Measurements from ENCODE around the gene WASF3. TPM values are rescaled to one million over a fixed set of nuclear protein-coding genes. Genes with fewer than 3 reads are reported as not detected.
"Not testable (repeated sequence)": the region's sequence is repeated elsewhere in the genome, so short reads cannot be mapped to it uniquely, and the experiment has no call there.

The WASF3 gene
- total RNA-seq, 2 donors from 2014 or later: 11.8 to 14.4 TPM

- peaks cover 0 to 10% of the 10 kb centered on the region in 2 donors for H3K9me3 ChIP-seq
- H3K36me3 ChIP-seq: no peaks in the 10 kb centered on the region
- H3K27ac ChIP-seq: no peak overlapping the region
- no peaks in the 10 kb centered on the region for H3K4me1 ChIP-seq
- TF ChIP-seq CTCF (IDR thresholded peaks at IDR 0.05): no peak
- DNase-seq (ENCODE audit: low spot score): no peak
- H3K4me3 ChIP-seq: no peak overlapping the region
- no peaks in the 10 kb centered on the region for H3K27me3 ChIP-seq
Observed at GRCh38 chr13:26629260-26629825, 71.9 kb downstream of the WASF3 start.

GRCh38 chr13:26635634-26636033 is 78.2 kb downstream of the WASF3 start:
- H3K27ac ChIP-seq; H3K27me3 ChIP-seq; H3K4me1 ChIP-seq; H3K9me3 ChIP-seq; DNase-seq (ENCODE audit: low spot score); H3K36me3 ChIP-seq; H3K4me3 ChIP-seq: not testable (repeated sequence)

- H3K27me3 ChIP-seq; H3K36me3 ChIP-seq; H3K4me1 ChIP-seq; H3K27ac ChIP-seq; DNase-seq (ENCODE audit: low spot score); H3K9me3 ChIP-seq; H3K4me3 ChIP-seq: not testable (repeated sequence)
Observed at GRCh38 chr13:26636073-26636472, 78.6 kb downstream of the WASF3 start.

- no peak for TF ChIP-seq CTCF (IDR thresholded peaks at IDR 0.05)
- no peak overlapping the region for H3K4me3 ChIP-seq
- no peak for DNase-seq (ENCODE audit: low spot score)
- no peaks in the 10 kb centered on the region for H3K4me1 ChIP-seq
- no peak overlapping the region for H3K27ac ChIP-seq
- no peaks in the 10 kb centered on the region for H3K36me3 ChIP-seq
- H3K9me3 ChIP-seq: peaks cover 0 to 9% of the 10 kb centered on the region in 2 donors
- no peaks in the 10 kb centered on the region for H3K27me3 ChIP-seq
Observed at GRCh38 chr13:26646603-26647002, 89.1 kb downstream of the WASF3 start.

- Histone ChIP-seq H3K27me3 (no peaks in the 10 kb centered on the region), H3K4me3 (no peak overlapping the region), H3K4me1 (no peaks in the 10 kb centered on the region), H3K27ac (no peak overlapping the region), H3K36me3 (no peaks in the 10 kb centered on the region), H3K9me3 (peaks cover 0 to 9% of the 10 kb centered on the region in 2 donors)
- DNase-seq (ENCODE audit: low spot score): no peak
- no peak for TF ChIP-seq CTCF (IDR thresholded peaks at IDR 0.05)
Observed at GRCh38 chr13:26651234-26651633, 93.8 kb downstream of the WASF3 start.

GRCh38 chr13:26653310-26653709 is 95.8 kb downstream of the WASF3 start:
- no peaks in the 10 kb centered on the region for H3K27me3 ChIP-seq
- no peak for DNase-seq (ENCODE audit: low spot score)
- H3K36me3 ChIP-seq: no peaks in the 10 kb centered on the region
- H3K27ac ChIP-seq: no peak overlapping the region
- H3K4me3 ChIP-seq: no peak overlapping the region
- TF ChIP-seq CTCF (IDR thresholded peaks at IDR 0.05): no peak
- H3K4me1 ChIP-seq: peaks cover 0 to 2% of the 10 kb centered on the region in 2 donors
- H3K9me3 ChIP-seq: peaks cover 0 to 9% of the 10 kb centered on the region in 2 donors

- Histone ChIP-seq H3K27ac (no peak overlapping the region), H3K36me3 (no peaks in the 10 kb centered on the region), H3K9me3 (peaks cover 0 to 9% of the 10 kb centered on the region in 2 donors), H3K4me3 (no peak overlapping the region), H3K4me1 (peaks cover 0 to 4% of the 10 kb centered on the region in 2 donors), H3K27me3 (no peaks in the 10 kb centered on the region)
- no peak for TF ChIP-seq CTCF (IDR thresholded peaks at IDR 0.05)
- DNase-seq (ENCODE audit: low spot score): no peak
Observed at GRCh38 chr13:26653842-26654241, 96.4 kb downstream of the WASF3 start.

All from right atrium auricular region (tissue), 2 donors.